PC-9 (cell line): ENCODE data around the gene ZNF648. TPM values are rescaled to one million over a fixed set of nuclear protein-coding genes. Genes with fewer than 3 reads are reported as not detected.

Source experiments
- BruUV-seq: library from RNA; stranded (reverse); fragments of 400-500 nt; replicated peaks from 2 replicates; lab custom pipeline; 2021; lab: Mats Ljungman, UMichigan
- CTCF ChIA-PET: fragments of 300-600 bp; sonication (Branson Sonifier 250); formaldehyde crosslinking; loops from one replicate; lab custom pipeline; 2022; ENCODE audit warnings: antibody characterized with exemption; lab: Charles Lee
- POLR2A ChIA-PET: fragments of 300-600 bp; sonication (Branson Sonifier 250); formaldehyde crosslinking; loops from one replicate; lab custom pipeline; 2022; ENCODE audit warnings: antibody characterized with exemption; ENCODE audit not compliant: unreplicated experiment; lab: Charles Lee
- DNase-seq, 2 experiments: peaks; one replicate each; pipeline versions ENCODE4 v3.0.0 to v3.0.0-alpha.2; 2015 to 2022; ENCODE audit warnings: mixed read lengths in 1 of 2
- H2AFZ ChIP-seq: fragments of 200-600 bp; sonication (generic); 2 replicates; pipeline ENCODE4 v1.8.1; 2017; ENCODE audit warnings: antibody characterized with exemption
- H3F3A ChIP-seq: fragments of 200-600 bp; sonication (generic); 2 replicates; pipeline ENCODE4 v1.8.1; 2017; ENCODE audit warnings: antibody characterized with exemption, mild to moderate bottlenecking, low read depth; ENCODE audit not compliant: insufficient read depth
- H3K27ac ChIP-seq: fragments of 200-600 bp; sonication (generic); 2 replicates; pipeline ENCODE4 v1.6.1; 2016; ENCODE audit warnings: mixed run types
- H3K27me3 ChIP-seq: fragments of 200-600 bp; sonication (generic); 2 replicates; pipeline ENCODE4 v1.6.1; 2016; ENCODE audit warnings: low read depth, mixed run types; ENCODE audit not compliant: insufficient read depth
- H3K36me3 ChIP-seq: fragments of 200-600 bp; sonication (generic); 2 replicates; pipeline ENCODE4 v1.6.1; 2016; ENCODE audit warnings: low read depth, mixed run types
- H3K4me1 ChIP-seq: fragments of 200-600 bp; sonication (generic); replicated peaks from 2 replicates; pipeline ENCODE4 v1.6.1; 2016; ENCODE audit warnings: mixed run types; ENCODE audit not compliant: insufficient read depth
- H3K4me2 ChIP-seq: fragments of 200-600 bp; sonication (generic); 2 replicates; pipeline ENCODE4 v1.6.1; 2017; ENCODE audit warnings: mixed run types
- H3K4me3 ChIP-seq: fragments of 200-600 bp; sonication (generic); 2 replicates; pipeline ENCODE4 v1.6.1; 2016; ENCODE audit warnings: mixed run types
- H3K79me2 ChIP-seq: fragments of 200-600 bp; sonication (generic); 2 replicates; pipeline ENCODE4 v1.6.1; 2017; ENCODE audit warnings: low read depth, mixed run types
- H3K9me2 ChIP-seq: fragments of 200-600 bp; sonication (generic); 2 replicates; pipeline ENCODE4 v1.8.1; 2017; ENCODE audit warnings: mild to moderate bottlenecking; ENCODE audit not compliant: insufficient read depth
- H3K9me3 ChIP-seq: fragments of 200-600 bp; sonication (generic); 2 replicates; pipeline ENCODE4 v1.8.1; 2016; ENCODE audit warnings: low read depth; ENCODE audit not compliant: insufficient read depth
- H4K20me1 ChIP-seq: fragments of 200-600 bp; sonication (generic); 2 replicates; pipeline ENCODE4 v1.8.1; 2017; ENCODE audit not compliant: insufficient read depth
- CTCF ChIP-seq: fragments of 200-600 bp; sonication (generic); conservative IDR thresholded peaks from 2 replicates; pipeline ENCODE4 v1.6.1; 2017; ENCODE audit warnings: mixed run types, antibody characterized with exemption, mild to moderate bottlenecking, moderate library complexity
- EZH2 ChIP-seq: fragments of 200-600 bp; sonication (generic); IDR thresholded peaks from 2 replicates; pipeline ENCODE4 v1.8.0; 2017; ENCODE audit warnings: antibody characterized with exemption, low read depth
- intact Hi-C: fragments of 100-400 bp; cut with micrococcal nuclease; formaldehyde crosslinking; loops from one replicate; pipeline ENCODE4 v1.10.0; 2022; ENCODE audit not compliant: unreplicated experiment
- total RNA-seq: library from RNA; stranded (reverse); gene quantifications from 2 replicates; pipeline ENCODE4 v1.2.3, GENCODE V29; 2021

ZNF648 gene
- total RNA-seq, 1 experiment from 2014 or later = not detected

- no peak for TF ChIP-seq CTCF
- TF ChIP-seq EZH2 = no peak
- no peak overlapping the region for H3K4me2 ChIP-seq
- POLR2A ChIA-PET = no interaction called here
- no peaks in the 10 kb centered on the region for H3K36me3 ChIP-seq
- CTCF ChIA-PET = no interaction called here
- H3F3A ChIP-seq = no peaks in the 10 kb centered on the region
- BruUV-seq = no TSS peak
- no peaks in the 10 kb centered on the region for H3K9me2 ChIP-seq
- no peaks in the 10 kb centered on the region for H3K4me1 ChIP-seq
- intact Hi-C loops = no loop called here
- no peak overlapping the region for H3K27ac ChIP-seq
- no peak overlapping the region for H2AFZ ChIP-seq
- H3K27me3 ChIP-seq = no peaks in the 10 kb centered on the region
- DNase-seq = no peak
- no peak overlapping the region for H3K4me3 ChIP-seq
- H3K9me3 ChIP-seq = no peaks in the 10 kb centered on the region; the same call in 1 of the 2 replicates
- no peaks in the 10 kb centered on the region for H4K20me1 ChIP-seq
- H3K79me2 ChIP-seq = no peaks in the 10 kb centered on the region
Observed at GRCh38 chr1:182038220-182038619, 23.3 kb downstream of the ZNF648 start.

- Histone ChIP-seq H3K4me3 (no peak overlapping the region), H3K4me1 (peaks cover 2% of the 10 kb centered on the region; the same call in 1 of the 2 replicates), H3K36me3 (no peaks in the 10 kb centered on the region), H3K27ac (no peak overlapping the region), H2AFZ (no peak overlapping the region), H3F3A (peaks cover 10% of the 10 kb centered on the region; the same call in 1 of the 2 replicates), H4K20me1 (no peaks in the 10 kb centered on the region), H3K4me2 (no peak overlapping the region), H3K27me3 (no peaks in the 10 kb centered on the region), H3K9me2 (no peaks in the 10 kb centered on the region), H3K9me3 (no peaks in the 10 kb centered on the region; the same call in 1 of the 2 replicates), H3K79me2 (no peaks in the 10 kb centered on the region)
- intact Hi-C loops = no loop called here
- ChIA-PET CTCF (no interaction called here), POLR2A (no interaction called here)
- TF ChIP-seq EZH2 (no peak), CTCF (peak; percentile 53)
- no TSS peak for BruUV-seq
- no peak for DNase-seq
Observed at GRCh38 chr1:182035097-182035770, 26.3 kb downstream of the ZNF648 start.

- Histone ChIP-seq H3K27me3 (no peaks in the 10 kb centered on the region), H3K79me2 (no peaks in the 10 kb centered on the region), H3K27ac (no peak overlapping the region), H3F3A (peaks cover 21% of the 10 kb centered on the region), H3K4me1 (peaks cover 13% of the 10 kb centered on the region; the same call in 1 of the 2 replicates), H3K4me3 (no peak overlapping the region), H3K4me2 (no peak overlapping the region), H4K20me1 (no peaks in the 10 kb centered on the region), H3K36me3 (no peaks in the 10 kb centered on the region), H2AFZ (no peak overlapping the region), H3K9me2 (no peaks in the 10 kb centered on the region), H3K9me3 (no peaks in the 10 kb centered on the region; the same call in 1 of the 2 replicates)
- ChIA-PET POLR2A (no interaction called here), CTCF (no interaction called here)
- intact Hi-C loops = no loop called here
- DNase-seq = no peak
- TF ChIP-seq CTCF (no peak), EZH2 (no peak)
- BruUV-seq = no TSS peak
Observed at GRCh38 chr1:182032251-182032650, 29.3 kb downstream of the ZNF648 start.
